Kidney (tissue), 14 donors: Measurements from ENCODE around the gene GALNT18. TPM values are rescaled to one million over a fixed set of nuclear protein-coding genes. Genes with fewer than 3 reads are reported as not detected.
A peak's percentile ranks its signal among the peaks of the same experiment; 100 is the strongest.
"Not testable (repeated sequence)": the region's sequence is repeated elsewhere in the genome, so short reads cannot be mapped to it uniquely, and the experiment has no call there.

Experiments
- DNase-seq, 5 donors: peaks; one replicate each; pipeline ENCODE4 v3.0.0-alpha.2; 2013 to 2020
- FAIRE-seq: peaks from 2 replicates; lab custom pipeline; 2012; peaks lifted over from hg19 to GRCh38; lab: Jason Lieb, UNC
- H3K27ac ChIP-seq, 2 donors: one replicate each; pipeline ENCODE4 v1.7.0; 2013; ENCODE audit warnings: low read depth in 2 of 2, low read length in 2 of 2, inconsistent platforms in 1 of 2
- H3K27me3 ChIP-seq: one replicate; pipeline ENCODE4 v1.7.1; 2013; ENCODE audit warnings: low read length, inconsistent platforms; ENCODE audit not compliant: control insufficient read depth, insufficient read depth
- H3K36me3 ChIP-seq, 3 donors: one replicate each; pipeline versions ENCODE4 v1.7.0 to v1.7.1; 2013; ENCODE audit warnings: low read length in 3 of 3, control low read depth in 1 of 3, inconsistent platforms in 1 of 3; ENCODE audit not compliant: insufficient read depth in 3 of 3, control insufficient read depth in 2 of 3
- H3K4me1 ChIP-seq, 3 donors: one replicate each; pipeline versions ENCODE4 v1.7.0 to v1.7.1; 2013; ENCODE audit warnings: low read length in 3 of 3, inconsistent platforms in 1 of 3, low read depth in 1 of 3; ENCODE audit not compliant: control insufficient read depth in 2 of 3, insufficient read depth in 2 of 3
- H3K4me3 ChIP-seq, 3 donors: one replicate each; pipeline versions ENCODE4 v1.7.0 to v1.8.1; 2013; ENCODE audit warnings: low read length in 3 of 3, control low read depth in 1 of 3, inconsistent platforms in 1 of 3
- H3K9ac ChIP-seq, 3 donors: one replicate each; pipeline versions ENCODE4 v1.7.0 to v1.7.1; 2013; ENCODE audit warnings: low read length in 3 of 3, control low read depth in 1 of 3, inconsistent platforms in 1 of 3
- H3K9me3 ChIP-seq, 3 donors: one replicate each; pipeline versions ENCODE4 v1.7.0 to v1.7.1; 2013; ENCODE audit warnings: low read length in 3 of 3, control low read depth in 1 of 3, inconsistent platforms in 1 of 3; ENCODE audit not compliant: control insufficient read depth in 2 of 3, insufficient read depth in 1 of 3
- CTCF ChIP-seq: IDR thresholded peaks from 3 replicates; pipeline ENCODE4 v1.5.1; 2012; ENCODE audit warnings: mild to moderate bottlenecking, moderate library complexity, borderline replicate concordance; ENCODE audit not compliant: insufficient read depth; ENCODE audit errors: extremely low read depth
- intact Hi-C: fragments of 100-400 bp; cut with DNase I; formaldehyde crosslinking; loops from one replicate; pipeline ENCODE4 v1.11.1; 2022
- polyA plus RNA-seq: library from polyadenylated mRNA; stranded (reverse); fragments of 350-450 nt; fragmentation: Illumina TruSeq; extraction: RNeasy Lipid Tissue Mini Kit (QIAGEN cat#74804); gene quantifications from one replicate; pipeline ENCODE4 v1.2.3, GENCODE V29; 2014; ENCODE audit warnings: low read depth, low replicate concordance; ENCODE audit not compliant: insufficient read depth
- total RNA-seq: library from RNA; stranded (reverse); fragmentation: NEBNext Ultra II Directional; extraction: Animal tissue kit (Norgen Biotek cat#: 25700); gene quantifications from one replicate; pipeline ENCODE4 v1.2.1, GENCODE V29; 2021
- donor health status: control.
- donor health status: control.
- donor health status: control.
- donor health status: control.
- donor health status: control.
- donor health status: DM: yes; HTN: yes; CAD: no.
- donor health status: Normal renal cell carcinoma (clear cell type).

Gene GALNT18
- total and polyA plus RNA-seq, 2 donors from 2014 or later = 27.2 to 42.1 TPM

GRCh38 chr11:11366793-11367192 is 255.0 kb downstream of the GALNT18 start:
- H3K36me3 ChIP-seq = peaks cover 0 to 10% (median 5%) of the 10 kb centered on the region in 3 donors
- DNase-seq = no peak
- H3K4me1 ChIP-seq = no peaks in the 10 kb centered on the region
- no peaks in the 10 kb centered on the region for H3K27me3 ChIP-seq
- H3K27ac ChIP-seq = no peak overlapping the region
- H3K9ac ChIP-seq = no peak overlapping the region
- no peaks in the 10 kb centered on the region for H3K9me3 ChIP-seq
- intact Hi-C loops = no loop called here
- no peak for TF ChIP-seq CTCF
- H3K4me3 ChIP-seq = no peak overlapping the region
- FAIRE-seq = no peak

DNA sequence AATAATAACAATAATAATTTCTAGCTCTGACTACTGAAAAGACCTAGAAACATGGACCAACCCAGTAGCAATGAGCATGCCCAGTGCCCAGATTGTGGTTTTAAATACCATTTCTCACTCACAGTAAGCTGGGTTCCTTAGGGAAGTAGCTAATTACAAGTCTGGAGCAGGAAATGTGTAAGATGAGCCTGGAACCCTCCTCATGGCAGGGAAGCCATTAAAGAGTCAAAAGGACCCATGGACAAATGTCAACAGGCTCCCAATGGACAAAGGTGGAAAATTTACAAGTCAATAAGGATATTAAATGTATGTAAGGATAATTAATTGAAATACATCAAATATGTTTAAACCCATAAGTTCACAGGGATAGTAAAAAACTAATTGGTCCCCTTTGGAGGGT is 258.1 kb downstream of the GALNT18 start:
- intact Hi-C loops = no loop called here
- Histone ChIP-seq H3K4me1 (no peaks in the 10 kb centered on the region), H3K9me3 (no peaks in the 10 kb centered on the region), H3K27me3 (no peaks in the 10 kb centered on the region), H3K4me3 (no peak overlapping the region), H3K36me3 (peaks cover 0 to 3% (median 2%) of the 10 kb centered on the region in 3 donors), H3K27ac (no peak overlapping the region), H3K9ac (no peak overlapping the region)
- no peak for FAIRE-seq
- TF ChIP-seq CTCF = no peak
- DNase-seq = no peak

DNA sequence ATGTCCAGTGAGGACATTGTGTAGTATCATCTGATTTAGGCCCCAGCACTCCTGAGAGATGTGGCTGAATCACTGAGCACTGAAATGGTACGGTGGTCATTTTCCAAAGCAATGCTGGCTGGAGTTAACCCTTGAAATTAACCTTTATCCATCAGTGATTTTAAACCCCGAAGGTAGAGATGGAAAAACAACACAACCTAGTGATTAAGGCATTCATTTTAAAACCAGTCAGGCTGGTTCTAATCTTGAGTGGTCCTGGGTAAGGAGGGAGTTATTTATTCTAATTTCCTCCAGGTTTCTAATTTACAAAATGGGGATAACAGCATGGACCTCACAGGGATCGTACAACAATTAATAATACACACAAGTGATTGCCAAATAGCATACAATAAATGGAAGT is 262.2 kb downstream of the GALNT18 start:
- Histone ChIP-seq H3K9ac (no peak overlapping the region), H3K4me3 (no peak overlapping the region), H3K27me3 (no peaks in the 10 kb centered on the region), H3K4me1 (no peaks in the 10 kb centered on the region), H3K9me3 (no peaks in the 10 kb centered on the region), H3K36me3 (peaks cover 0 to 2% (median 0%) of the 10 kb centered on the region in 3 donors), H3K27ac (peak overlapping the region in 1 of 2 donors; percentile 80)
- intact Hi-C loops = no loop called here
- FAIRE-seq (no peak), DNase-seq (peak in 2 of 5 donors; percentile 64 to 65)
- TF ChIP-seq CTCF = no peak

DNA sequence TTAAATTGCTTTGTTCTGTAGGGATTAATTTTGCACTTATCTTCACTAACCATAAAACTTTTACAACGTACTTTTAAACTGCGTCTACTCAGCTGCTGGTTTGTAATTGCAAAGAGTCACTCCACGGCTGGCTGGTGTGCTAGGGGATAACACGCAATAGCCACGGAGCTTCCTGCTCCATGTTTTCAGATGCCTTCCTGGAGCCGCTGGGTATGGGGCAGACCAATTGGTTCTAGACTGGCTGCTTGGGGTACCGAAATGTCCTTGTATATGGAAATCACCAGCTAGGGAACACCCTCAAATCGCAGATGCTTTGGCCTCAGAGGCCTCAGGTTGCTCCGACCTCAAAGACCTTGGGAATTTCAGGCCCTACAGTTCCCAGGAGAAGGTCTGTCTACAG is 265.0 kb downstream of the GALNT18 start:
- FAIRE-seq (no peak), DNase-seq (no peak)
- no peak overlapping the region for H3K4me3 ChIP-seq
- TF ChIP-seq CTCF = no peak
- no peak overlapping the region for H3K9ac ChIP-seq
- H3K27ac ChIP-seq = no peak overlapping the region
- no peaks in the 10 kb centered on the region for H3K27me3 ChIP-seq
- H3K36me3 ChIP-seq = peaks cover 0 to 2% (median 0%) of the 10 kb centered on the region in 3 donors
- H3K9me3 ChIP-seq = no peaks in the 10 kb centered on the region
- intact Hi-C loops = no loop called here
- no peaks in the 10 kb centered on the region for H3K4me1 ChIP-seq

- H3K27ac ChIP-seq, H3K27me3 ChIP-seq, H3K9me3 ChIP-seq, intact Hi-C loops, DNase-seq, H3K4me3 ChIP-seq, H3K36me3 ChIP-seq, FAIRE-seq, H3K9ac ChIP-seq: not testable (repeated sequence)
- H3K4me1 ChIP-seq = peaks cover 0 to 12% (median 4%) of the 10 kb centered on the region in 3 donors
Measured at GRCh38 chr11:11352878-11353277, 268.9 kb downstream of the GALNT18 start, which contains the start of gene CSNK2A3. TSS of gene CSNK2A3 (minus strand) at chr11:11353250. CDS start at chr11:11353119, 131 bp downstream.
